Peyer's patch (tissue), 4 donors: Measurements from ENCODE around the gene TRIO. TPM values are rescaled to one million over a fixed set of nuclear protein-coding genes. Genes with fewer than 3 reads are reported as not detected.

Experiments
- DNase-seq, 3 donors: peaks; one replicate each; pipeline ENCODE4 v3.0.0-alpha.2; 2017 to 2019
- H3K27ac ChIP-seq, 4 donors: fragments of 200-600 bp; sonication (generic); one replicate each; pipeline ENCODE4 v1.5.1; 2016 to 2019
- H3K27me3 ChIP-seq, 2 donors: fragments of 200-600 bp; sonication (generic); one replicate each; pipeline ENCODE4 v1.5.1; 2019
- H3K36me3 ChIP-seq, 3 donors: fragments of 200-600 bp; sonication (generic); one replicate each; pipeline ENCODE4 v1.5.1; 2016 to 2019
- H3K4me1 ChIP-seq, 4 donors: fragments of 200-600 bp; sonication (generic); one replicate each; pipeline ENCODE4 v1.5.1; 2016 to 2019
- H3K4me3 ChIP-seq, 4 donors: fragments of 200-600 bp; sonication (generic); 1 replicate in 3 of 4; 2 replicates in 1 of 4; pipeline ENCODE4 v1.5.1; 2016 to 2019; ENCODE audit warnings: mild to moderate bottlenecking in 1 of 4
- H3K9me3 ChIP-seq, 4 donors: fragments of 200-600 bp; sonication (generic); one replicate each; pipeline ENCODE4 v1.5.1; 2016 to 2019; ENCODE audit warnings: mild to moderate bottlenecking in 1 of 4
- CTCF ChIP-seq, 6 experiments: fragments of 450-650 bp in 4 of 6; fragments of 200-600 bp in 2 of 6; sonication (generic) in 1 of 6; IDR thresholded peaks; one replicate each; pipeline ENCODE4 v1.5.1; 2017 to 2019; ENCODE audit warnings: antibody characterized with exemption in 6 of 6, mild to moderate bottlenecking in 3 of 6, moderate library complexity in 1 of 6
- POLR2A ChIP-seq, 2 donors: fragments of 450-650 bp; IDR thresholded peaks; one replicate each; pipeline ENCODE4 v1.5.1; 2017; ENCODE audit warnings: antibody characterized with exemption in 2 of 2, mild to moderate bottlenecking in 2 of 2, moderate library complexity in 2 of 2
- total RNA-seq, 4 donors: library from RNA; depleted of rRNA; stranded (reverse); fragments of >200 nt; gene quantifications; one replicate each; pipeline ENCODE4 v1.1.0, GENCODE V29; 2016

TRIO gene
- total RNA-seq, 4 donors from 2014 or later, result 171 to 456 (median 340) TPM

- Histone ChIP-seq H3K27ac (no peak overlapping the region), H3K27me3 (no peaks in the 10 kb centered on the region), H3K4me1 (peaks cover 0 to 52% (median 11%) of the 10 kb centered on the region in 4 donors), H3K36me3 (no peaks in the 10 kb centered on the region), H3K4me3 (no peak overlapping the region), H3K9me3 (no peaks in the 10 kb centered on the region)
- DNase-seq, result no peak
- TF ChIP-seq CTCF (IDR thresholded peaks at IDR 0.05), result no peak
- no peak for TF ChIP-seq POLR2A (IDR thresholded peaks at IDR 0.05)
Measured at GRCh38 chr5:14221732-14222131, 78.6 kb downstream of the TRIO start.

- Histone ChIP-seq H3K27me3 (no peaks in the 10 kb centered on the region), H3K36me3 (no peaks in the 10 kb centered on the region), H3K4me1 (peaks cover 0 to 48% (median 10%) of the 10 kb centered on the region in 4 donors), H3K27ac (no peak overlapping the region), H3K4me3 (no peak overlapping the region), H3K9me3 (no peaks in the 10 kb centered on the region)
- DNase-seq, result no peak
- TF ChIP-seq CTCF (IDR thresholded peaks at IDR 0.05) (no peak), POLR2A (IDR thresholded peaks at IDR 0.05) (no peak)
Measured at GRCh38 chr5:14222206-14222605, 79.1 kb downstream of the TRIO start.

GRCh38 chr5:14223372-14223771 lies 80.2 kb downstream of the TRIO start:
- Histone ChIP-seq H3K27ac (peak overlapping the region in 1 of 4 donors; percentile 21), H3K27me3 (no peaks in the 10 kb centered on the region), H3K36me3 (no peaks in the 10 kb centered on the region), H3K9me3 (no peaks in the 10 kb centered on the region), H3K4me1 (peaks cover 0 to 41% (median 8%) of the 10 kb centered on the region in 4 donors), H3K4me3 (no peak overlapping the region)
- no peak for DNase-seq
- TF ChIP-seq CTCF (IDR thresholded peaks at IDR 0.05), result no peak
- TF ChIP-seq POLR2A (IDR thresholded peaks at IDR 0.05), result no peak

- DNase-seq, result no peak
- Histone ChIP-seq H3K9me3 (no peaks in the 10 kb centered on the region), H3K4me1 (peaks cover 0 to 21% (median 2%) of the 10 kb centered on the region in 4 donors), H3K27me3 (no peaks in the 10 kb centered on the region), H3K36me3 (no peaks in the 10 kb centered on the region), H3K4me3 (no peak overlapping the region), H3K27ac (no peak overlapping the region)
- TF ChIP-seq POLR2A (IDR thresholded peaks at IDR 0.05) (no peak), CTCF (IDR thresholded peaks at IDR 0.05) (no peak)
Measured at GRCh38 chr5:14225173-14225834, 82.2 kb downstream of the TRIO start.

- H3K27me3 ChIP-seq, result no peaks in the 10 kb centered on the region
- H3K9me3 ChIP-seq, result no peaks in the 10 kb centered on the region
- no peak for DNase-seq
- no peaks in the 10 kb centered on the region for H3K36me3 ChIP-seq
- no peak overlapping the region for H3K4me3 ChIP-seq
- H3K27ac ChIP-seq, result no peak overlapping the region
- TF ChIP-seq POLR2A (IDR thresholded peaks at IDR 0.05), result no peak
- TF ChIP-seq CTCF (IDR thresholded peaks at IDR 0.05), result no peak
- peaks cover 0 to 13% (median 0%) of the 10 kb centered on the region in 4 donors for H3K4me1 ChIP-seq
Measured at GRCh38 chr5:14226149-14226548, 83.0 kb downstream of the TRIO start.
